ENCODE data around the gene ZNF496. TPM values are rescaled to one million over a fixed set of nuclear protein-coding genes. Genes with fewer than 3 reads are reported as not detected.
A peak's percentile ranks its signal among the peaks of the same experiment; 100 is the strongest.

Gene ZNF496
- total and polyA plus RNA-seq, 9 of the 15 experiments (the other 6 are each of a cell fraction or from before 2014, with no cell fraction given): 4.3 to 54.0 (median 31.3) TPM

GRCh38 chr1:247360116-247360898 is 28.6 kb upstream of the ZNF496 start (continued):
- TF ChIP-seq FOXJ2 (tag; IDR thresholded peaks at IDR 0.05) (0 out of 2 replicates have a peak, but pooled peaks have one; percentile 4), CEBPB (tag; IDR thresholded peaks at IDR 0.05) (peak; percentile 56), SIN3A (IDR thresholded peaks at IDR 0.05; ENCODE audit: borderline replicate concordance in 2 of 2, control insufficient read depth in 1 of 2, low read depth in 2 of 2, low read length in 2 of 2) (no peak), STAT5B (CRISPR knock-in tag; IDR thresholded peaks at IDR 0.05) (no peak), ZBTB2 (IDR thresholded peaks at IDR 0.05) (no peak), NFXL1 (CRISPR knock-in tag; IDR thresholded peaks at IDR 0.05) (no peak), POLR2AphosphoS2 (IDR thresholded peaks at IDR 0.05; ENCODE audit: low read length) (no peak), ATF6 (CRISPR knock-in tag; IDR thresholded peaks at IDR 0.05) (no peak), ZNF232 (CRISPR knock-in tag; IDR thresholded peaks at IDR 0.05) (no peak), SRSF1 (IDR thresholded peaks at IDR 0.05; ENCODE audit: low read depth, low read length) (no peak), RBFOX2 (IDR thresholded peaks at IDR 0.05; ENCODE audit: low read depth, low read length) (0 out of 2 replicates have a peak, but pooled peaks have one; percentile 21), DACH1 (IDR thresholded peaks at IDR 0.05; ENCODE audit: partially characterized antibody) (no peak), NFATC3 (IDR thresholded peaks at IDR 0.05) (0 out of 2 replicates have a peak, but pooled peaks have one; percentile 50), DPF2 (IDR thresholded peaks at IDR 0.05) (peak; percentile 79), RAD21 (CRISPR knock-in tag; conservative IDR thresholded peaks at IDR 0.05 in 1 of 2, IDR thresholded peaks at IDR 0.05 in 1 of 2) (0 out of 4 replicates have a peak, but pooled peaks of 1 of the 2 experiments have one; percentile 2), ZNF395 (CRISPR knock-in tag; IDR thresholded peaks at IDR 0.05) (peak; percentile 66; the same call in 1 of the 2 replicates), TOE1 (IDR thresholded peaks at IDR 0.05; ENCODE audit: borderline replicate concordance) (0 out of 2 replicates have a peak, but pooled peaks have one; percentile 48), TOE1 (CRISPR knock-in tag; IDR thresholded peaks at IDR 0.05; ENCODE audit: borderline replicate concordance, low read depth) (no peak), MBD2 (IDR thresholded peaks at IDR 0.05; ENCODE audit: borderline replicate concordance, low read depth) (0 out of 2 replicates have a peak, but pooled peaks have one; percentile 38), TARDBP (IDR thresholded peaks at IDR 0.05) (no peak; the same call in 1 of the 2 replicates), ZNF175 (CRISPR knock-in tag; IDR thresholded peaks at IDR 0.05; ENCODE audit: low read depth) (peak; percentile 13; the same call in 1 of the 2 replicates), ZBTB8A (IDR thresholded peaks at IDR 0.05; ENCODE audit: partially characterized antibody) (no peak), NCOA1 (IDR thresholded peaks at IDR 0.05; ENCODE audit: low read depth) (no peak)
